Measurements from ENCODE around the gene MED22. TPM values are rescaled to one million over a fixed set of nuclear protein-coding genes. Genes with fewer than 3 reads are reported as not detected.

The MED22 gene
- total and polyA plus RNA-seq, 2 experiments from 2014 or later = 18.8 to 23.4 TPM

GRCh38 chr9:133354766-133355165, 6.8 kb upstream of the MED22 start:
- no peaks in the 10 kb centered on the region for H3K27me3 ChIP-seq
- H3K9me3 ChIP-seq (ENCODE audit: low read depth) = no peaks in the 10 kb centered on the region
- H3K4me1 ChIP-seq (ENCODE audit: insufficient read depth) = peaks cover 19% of the 10 kb centered on the region
- H3K4me3 ChIP-seq = no peak overlapping the region
- DNase-seq (ENCODE audit: low spot score) = no peak
- peak overlapping the region; percentile 68 for H3K27ac ChIP-seq
- WGBS (ENCODE audit: low lambda C conversion rate, missing lambda C conversion rate) = 85% methylated on average over 7 of the region's 7 CpGs
- H3K79me2 ChIP-seq = peaks cover 48% of the 10 kb centered on the region
- H2AFZ ChIP-seq = no peak overlapping the region
- peak overlapping the region; percentile 97 for H3K4me2 ChIP-seq
- TF ChIP-seq CTCF (IDR thresholded peaks at IDR 0.05; ENCODE audit: poor library complexity) (no peak), EZH2 (IDR thresholded peaks at IDR 0.05; ENCODE audit: borderline replicate concordance) (no peak), EZH2phosphoT487 (IDR thresholded peaks at IDR 0.05; ENCODE audit: low read depth, severe bottlenecking, unreplicated experiment) (no peak)
- no peaks in the 10 kb centered on the region for H3K9me2 ChIP-seq (replicated peaks; ENCODE audit: insufficient read depth)
- peaks cover 8% of the 10 kb centered on the region for H4K20me1 ChIP-seq (ENCODE audit: insufficient read depth, poor library complexity, severe bottlenecking)
- peaks cover 2% of the 10 kb centered on the region for H3K36me3 ChIP-seq (replicated peaks; ENCODE audit: insufficient read depth, low read depth)

GRCh38 chr9:133353548-133353947, 5.6 kb upstream of the MED22 start:
- H3K27ac ChIP-seq = no peak overlapping the region
- H4K20me1 ChIP-seq (ENCODE audit: insufficient read depth, poor library complexity, severe bottlenecking) = peaks cover 19% of the 10 kb centered on the region
- peaks cover 3% of the 10 kb centered on the region for H3K36me3 ChIP-seq (replicated peaks; ENCODE audit: insufficient read depth, low read depth)

GRCh38 chr9:133352635-133353340, 4.9 kb upstream of the MED22 start:
- no peak for DNase-seq (ENCODE audit: low spot score)
- peaks cover 59% of the 10 kb centered on the region for H3K79me2 ChIP-seq
- H3K9me2 ChIP-seq (replicated peaks; ENCODE audit: insufficient read depth) = no peaks in the 10 kb centered on the region
- 86% methylated on average over 8 of the region's 8 CpGs for WGBS (ENCODE audit: low lambda C conversion rate, missing lambda C conversion rate)
- no peak overlapping the region for H3K27ac ChIP-seq
- no peaks in the 10 kb centered on the region for H3K9me3 ChIP-seq (ENCODE audit: low read depth)
- no peak overlapping the region for H2AFZ ChIP-seq
- no peak overlapping the region for H3K4me2 ChIP-seq
- peaks cover 27% of the 10 kb centered on the region for H3K4me1 ChIP-seq (ENCODE audit: insufficient read depth)
- H3K27me3 ChIP-seq = no peaks in the 10 kb centered on the region
- peaks cover 19% of the 10 kb centered on the region for H4K20me1 ChIP-seq (ENCODE audit: insufficient read depth, poor library complexity, severe bottlenecking)
- peaks cover 3% of the 10 kb centered on the region for H3K36me3 ChIP-seq (replicated peaks; ENCODE audit: insufficient read depth, low read depth)
- no peak overlapping the region for H3K4me3 ChIP-seq
- TF ChIP-seq EZH2phosphoT487 (IDR thresholded peaks at IDR 0.05; ENCODE audit: low read depth, severe bottlenecking, unreplicated experiment) (no peak), CTCF (IDR thresholded peaks at IDR 0.05; ENCODE audit: poor library complexity) (no peak), EZH2 (IDR thresholded peaks at IDR 0.05; ENCODE audit: borderline replicate concordance) (no peak)

More at GRCh38 chr9:133353548-133353947, 5.6 kb upstream of the MED22 start:
- Histone ChIP-seq H3K4me3 (no peak overlapping the region), H3K9me3 (ENCODE audit: low read depth) (no peaks in the 10 kb centered on the region), H2AFZ (no peak overlapping the region), H3K27me3 (no peaks in the 10 kb centered on the region), H3K79me2 (peaks cover 59% of the 10 kb centered on the region), H3K4me2 (no peak overlapping the region), H3K4me1 (ENCODE audit: insufficient read depth) (peaks cover 28% of the 10 kb centered on the region), H3K9me2 (replicated peaks; ENCODE audit: insufficient read depth) (no peaks in the 10 kb centered on the region)
- 88% methylated on average over 5 of the region's 5 CpGs for WGBS (ENCODE audit: low lambda C conversion rate, missing lambda C conversion rate)
- DNase-seq (ENCODE audit: low spot score) = no peak
- TF ChIP-seq EZH2phosphoT487 (IDR thresholded peaks at IDR 0.05; ENCODE audit: low read depth, severe bottlenecking, unreplicated experiment) (no peak), EZH2 (IDR thresholded peaks at IDR 0.05; ENCODE audit: borderline replicate concordance) (no peak), CTCF (IDR thresholded peaks at IDR 0.05; ENCODE audit: poor library complexity) (no peak)
